LNCaP clone FGC (cell line): ENCODE measurements around the gene IGSF3.
"Not testable (repeated sequence)": the region's sequence is repeated elsewhere in the genome, so short reads cannot be mapped to it uniquely, and the experiment has no call there.

Experiments used
- DNase-seq: peaks from one replicate; pipeline ENCODE4 v3.0.0-alpha.2; 2011; ENCODE audit warnings: low read depth
- H3K4me3 ChIP-seq: 2 replicates; pipeline ENCODE4 v1.5.1; 2011; ENCODE audit warnings: mild to moderate bottlenecking, low read depth, low read length, control low read depth
- CTCF ChIP-seq: IDR thresholded peaks from 2 replicates; pipeline ENCODE4 v1.5.1; 2012; ENCODE audit warnings: mild to moderate bottlenecking; ENCODE audit not compliant: control insufficient read depth, insufficient read depth; ENCODE audit errors: extremely low read depth

Gene IGSF3

GRCh38 chr1:116667078-116667574, 407 bp downstream of the IGSF3 start:
- H3K4me3 ChIP-seq = peak overlapping the region; percentile 65
- no peak for TF ChIP-seq CTCF
- DNase-seq = no peak

- no peak for DNase-seq
- TF ChIP-seq CTCF = no peak
- peak overlapping the region; percentile 65 for H3K4me3 ChIP-seq
Observed at GRCh38 chr1:116666187-116667077, 1.1 kb downstream of the IGSF3 start.

- no peak for DNase-seq
- TF ChIP-seq CTCF = no peak
- H3K4me3 ChIP-seq = no peak overlapping the region
Observed at GRCh38 chr1:116664978-116665371, 2.6 kb downstream of the IGSF3 start.

GRCh38 chr1:116664366-116664977, 3.1 kb downstream of the IGSF3 start:
- no peak for TF ChIP-seq CTCF
- H3K4me3 ChIP-seq = no peak overlapping the region
- DNase-seq = no peak

DNA sequence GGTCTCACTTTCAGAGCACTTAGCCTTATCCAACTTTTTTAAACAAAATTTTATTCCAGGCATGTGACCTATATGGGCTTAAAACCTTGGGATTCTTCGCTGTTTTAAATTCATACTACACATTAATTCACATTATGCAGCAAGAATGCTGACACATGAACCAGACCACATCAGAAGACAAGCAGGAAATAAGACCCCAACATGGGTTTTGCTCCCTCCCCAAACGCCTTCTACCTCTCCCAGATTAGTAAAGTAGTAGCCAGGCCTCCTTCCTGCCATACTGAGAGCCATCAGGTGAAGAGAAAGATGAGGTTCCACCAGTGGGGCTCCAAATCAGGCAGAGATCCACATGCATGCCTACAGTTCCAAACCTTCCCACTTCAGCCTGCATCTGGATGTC, 3.7 kb downstream of the IGSF3 start:
- no peak for DNase-seq
- H3K4me3 ChIP-seq = no peak overlapping the region
- no peak for TF ChIP-seq CTCF

- no peak for TF ChIP-seq CTCF
- no peak overlapping the region for H3K4me3 ChIP-seq
- DNase-seq = no peak
Observed at GRCh38 chr1:116661633-116662032, 5.9 kb downstream of the IGSF3 start.

DNA sequence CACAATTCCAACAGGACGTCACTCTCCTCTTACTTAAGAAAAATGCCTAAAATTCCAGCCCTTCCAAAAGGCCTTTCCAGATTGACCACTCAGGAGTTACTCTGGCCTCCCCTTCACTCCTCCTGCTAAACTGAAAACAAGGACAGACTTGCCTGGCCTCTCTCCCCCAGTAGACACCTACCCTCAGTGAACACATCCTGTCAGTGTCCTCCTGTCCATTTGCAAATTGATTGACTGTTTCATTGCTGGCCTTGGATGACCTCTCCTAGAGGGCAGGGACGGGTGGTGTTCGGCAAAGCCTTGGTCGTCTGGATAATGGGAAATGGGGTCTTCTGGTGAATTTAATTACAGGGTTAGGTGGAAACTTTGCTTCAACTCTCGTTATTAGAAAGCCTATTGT, 8.9 kb downstream of the IGSF3 start:
- H3K4me3 ChIP-seq, DNase-seq: not testable (repeated sequence)

DNA sequence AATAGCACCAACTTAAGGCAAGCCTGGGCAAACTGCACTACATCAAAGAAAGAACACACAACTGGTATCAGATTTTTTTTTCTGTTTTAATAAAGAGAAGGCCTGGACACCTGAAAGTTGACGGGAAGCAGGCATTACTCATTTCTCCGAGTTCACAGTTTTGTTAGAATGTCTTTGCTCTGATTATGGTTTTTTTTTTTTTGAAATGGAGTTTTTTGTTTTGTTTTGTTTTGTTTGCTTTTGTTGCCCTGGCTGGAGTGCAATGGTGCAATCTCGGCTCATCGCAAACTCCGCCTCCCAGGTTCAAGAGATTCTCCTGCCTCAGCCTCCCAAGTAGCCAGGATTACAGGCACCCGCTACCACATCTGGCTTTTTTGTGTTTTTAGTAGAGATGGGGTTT, 9.7 kb downstream of the IGSF3 start:
- not testable (repeated sequence) for H3K4me3 ChIP-seq, DNase-seq
